Adrenal gland (tissue), 12 donors: ENCODE measurements around the gene GTF3A. TPM values are rescaled to one million over a fixed set of nuclear protein-coding genes. Genes with fewer than 3 reads are reported as not detected.

ENCODE experiments used
- DNase-seq, 7 donors: peaks; one replicate each; pipeline ENCODE4 v3.0.0-alpha.2; 2019 to 2020
- H3K27ac ChIP-seq, 5 donors: fragments of 200-600 bp; sonication (generic) in 4 of 5; 1 replicate in 3 of 5; 2 replicates in 2 of 5; pipeline versions ENCODE4 v1.5.1 to v1.8.0; 2016 to 2020; ENCODE audit warnings: mild to moderate bottlenecking in 1 of 5
- H3K27me3 ChIP-seq: fragments of 200-600 bp; 2 replicates; pipeline ENCODE4 v1.8.0; 2021
- H3K36me3 ChIP-seq, 2 donors: fragments of 200-600 bp; replicated peaks in 1 of 2; 1 replicate in 1 of 2; 2 replicates in 1 of 2; pipeline versions ENCODE4 v1.5.1 to v1.8.0; 2018 to 2022
- H3K4me1 ChIP-seq, 2 donors: fragments of 200-600 bp; replicated peaks in 1 of 2; 1 replicate in 1 of 2; 2 replicates in 1 of 2; pipeline versions ENCODE4 v1.5.1 to v1.8.0; 2018 to 2021
- H3K4me3 ChIP-seq, 4 donors: fragments of 200-600 bp; sonication (generic) in 3 of 4; one replicate each; pipeline ENCODE4 v1.5.1; 2016 to 2018
- H3K9me3 ChIP-seq, 3 donors: fragments of 200-600 bp; sonication (generic) in 1 of 3; replicated peaks in 1 of 3; 1 replicate in 2 of 3; 2 replicates in 1 of 3; pipeline versions ENCODE4 v1.5.1 to v1.8.0; 2016 to 2021
- CTCF ChIP-seq, 6 experiments: fragments of 450-650 bp in 4 of 6; fragments of 200-600 bp in 2 of 6; sonication (generic) in 1 of 6; IDR thresholded peaks; 1 replicate in 5 of 6; 2 replicates in 1 of 6; pipeline versions ENCODE4 v1.5.1 to v1.8.0; 2016 to 2021; ENCODE audit warnings: antibody characterized with exemption in 6 of 6, mild to moderate bottlenecking in 2 of 6, moderate library complexity in 1 of 6
- POLR2A ChIP-seq, 2 donors: fragments of 450-650 bp; IDR thresholded peaks; one replicate each; pipeline ENCODE4 v1.6.1; 2017; ENCODE audit warnings: antibody characterized with exemption in 2 of 2, mild to moderate bottlenecking in 2 of 2, moderate library complexity in 1 of 2
- WGBS, 4 donors: extraction: QIAGEN DNeasy Blood & Tissue Kit in 2 of 4; methylation state at CpG; one replicate each; pipeline versions ENCODE4 v1.1.5 to v1.1.7; 2013 to 2017; 5-methylcytosine and 5-hydroxymethylcytosine counted together
- intact Hi-C, 2 donors: fragments of 100-400 bp; cut with DNase I; formaldehyde crosslinking; loops; one replicate each; pipeline versions ENCODE4 v1.14.1 to v1.15.0; 2022 to 2023
- polyA plus RNA-seq, 3 donors: library from polyadenylated mRNA; stranded (reverse); fragments of 200-250 nt in 2 of 3; fragments of 350-450 nt in 1 of 3; fragmentation: Illumina TruSeq in 1 of 3; extraction: RNeasy Lipid Tissue Mini Kit (QIAGEN cat#74804) in 1 of 3; gene quantifications; one replicate each; pipeline ENCODE4 v1.2.3, GENCODE V29; 2013 to 2014
- total RNA-seq, 9 donors: library from RNA; depleted of rRNA in 4 of 9; stranded (reverse); fragments of >200 nt in 4 of 9; fragments of 120-200 nt in 1 of 9; fragmentation: NEBNext Ultra II Directional in 1 of 9; extraction: Animal tissue kit (Norgen Biotek cat#: 25700) in 1 of 9; gene quantifications; one replicate each; pipeline versions ENCODE4 v1.1.0 to v1.2.4, GENCODE V29; 2013 to 2023
- donor health status: healthy with polysubstance abuse.
- donor health status: Bipolar disorder and iron deficiency.
- donor health status: DM: yes; HTN: yes; CAD: no.
- donor health status: DM: no; HTN: no; CAD: no.
- donor health status: DM: no; HTN: no; CAD: no.
- donor health status: DM: yes; HTN: yes; CAD: no.

The GTF3A gene
- total and polyA plus RNA-seq, 12 donors, result 55.2 to 265 (median 115) TPM

GRCh38 chr13:27405546-27406134 lies 18.8 kb upstream of the GTF3A start:
- 58 to 87% (median 69%) methylated on average over 5 of the region's 5 CpGs for WGBS, 4 donors

GRCh38 chr13:27406178-27406939 lies 18.1 kb upstream of the GTF3A start:
- Histone ChIP-seq H3K4me3 (no peak overlapping the region), H3K9me3 (no peaks in the 10 kb centered on the region), H3K36me3 (no peaks in the 10 kb centered on the region), H3K27me3 (peaks cover 2% of the 10 kb centered on the region), H3K4me1 (no peaks in the 10 kb centered on the region), H3K27ac (no peak overlapping the region)
- DNase-seq, result peak in 3 of 7 donors; percentile 23 to 43 (median 31)
- WGBS, 4 donors, result 71 to 74% (median 73%) methylated on average over 8 to 12 of the region's 12 CpGs
- intact Hi-C loops, result loop anchor here in 1 of 2 donors (10.0 kb wide), 1 partner anchor 418 kb away; no protein-coding TSS in a partner anchor
- peak; percentile 42 to 75 (median 62) for TF ChIP-seq CTCF (IDR thresholded peaks at IDR 0.05)
- TF ChIP-seq POLR2A (IDR thresholded peaks at IDR 0.05), result no peak

More at GRCh38 chr13:27405546-27406134, 18.8 kb upstream of the GTF3A start:
- Histone ChIP-seq H3K36me3 (no peaks in the 10 kb centered on the region), H3K27ac (no peak overlapping the region), H3K27me3 (peaks cover 2% of the 10 kb centered on the region), H3K4me3 (no peak overlapping the region), H3K9me3 (no peaks in the 10 kb centered on the region), H3K4me1 (no peaks in the 10 kb centered on the region)
- DNase-seq, result no peak
- TF ChIP-seq POLR2A (IDR thresholded peaks at IDR 0.05) (no peak), CTCF (IDR thresholded peaks at IDR 0.05) (no peak)
- intact Hi-C loops, result loop anchor here in 1 of 2 donors (10.0 kb wide), 1 partner anchor 419 kb away; no protein-coding TSS in a partner anchor

- TF ChIP-seq POLR2A (IDR thresholded peaks at IDR 0.05) (no peak), CTCF (IDR thresholded peaks at IDR 0.05) (no peak)
- Histone ChIP-seq H3K9me3 (no peaks in the 10 kb centered on the region), H3K27me3 (no peaks in the 10 kb centered on the region), H3K27ac (no peak overlapping the region), H3K4me3 (no peak overlapping the region), H3K4me1 (no peaks in the 10 kb centered on the region), H3K36me3 (no peaks in the 10 kb centered on the region)
- intact Hi-C loops, result loop anchor here in 1 of 2 donors (10.0 kb wide), 1 partner anchor 417 kb away; no protein-coding TSS in a partner anchor
- DNase-seq, result no peak
- 49 to 72% (median 69%) methylated on average over 4 of the region's 4 CpGs for WGBS, 4 donors
These were observed 16.3 kb upstream of the GTF3A start for GRCh38 chr13:27408074-27408473.

- no peak overlapping the region for H3K4me3 ChIP-seq
- no peaks in the 10 kb centered on the region for H3K27me3 ChIP-seq
- 75 to 89% (median 85%) methylated on average over 2 of the region's 2 CpGs for WGBS, 4 donors
- no peaks in the 10 kb centered on the region for H3K4me1 ChIP-seq
- intact Hi-C loops, result loop anchor here in 1 of 2 donors (10.0 kb wide), 1 partner anchor 416 kb away; no protein-coding TSS in a partner anchor
- H3K36me3 ChIP-seq, result no peaks in the 10 kb centered on the region
- H3K9me3 ChIP-seq, result no peaks in the 10 kb centered on the region
- no peak for DNase-seq
- TF ChIP-seq POLR2A (IDR thresholded peaks at IDR 0.05) (no peak), CTCF (IDR thresholded peaks at IDR 0.05) (no peak)
- no peak overlapping the region for H3K27ac ChIP-seq
These were observed 15.4 kb upstream of the GTF3A start for GRCh38 chr13:27409013-27409412.
